Tibial nerve (tissue), 3 donors: ENCODE results near the gene GAP43.

Source experiments
- POLR2A ChIP-seq, 2 donors: fragments of 450-650 bp; IDR thresholded peaks; one replicate each; pipeline ENCODE4 v1.6.1; 2017; ENCODE audit warnings: antibody characterized with exemption in 2 of 2, mild to moderate bottlenecking in 2 of 2, moderate library complexity in 2 of 2
- TF ChIP-seq, protein P1 (sequence below), 5 experiments: fragments of 200-600 bp in 3 of 5; fragments of 450-650 bp in 2 of 5; sonication (generic) in 3 of 5; IDR thresholded peaks; one replicate each; pipeline ENCODE4 v1.5.1; 2016 to 2019; ENCODE audit warnings: antibody characterized with exemption in 5 of 5, mild to moderate bottlenecking in 3 of 5, moderate library complexity in 2 of 5

DNA sequence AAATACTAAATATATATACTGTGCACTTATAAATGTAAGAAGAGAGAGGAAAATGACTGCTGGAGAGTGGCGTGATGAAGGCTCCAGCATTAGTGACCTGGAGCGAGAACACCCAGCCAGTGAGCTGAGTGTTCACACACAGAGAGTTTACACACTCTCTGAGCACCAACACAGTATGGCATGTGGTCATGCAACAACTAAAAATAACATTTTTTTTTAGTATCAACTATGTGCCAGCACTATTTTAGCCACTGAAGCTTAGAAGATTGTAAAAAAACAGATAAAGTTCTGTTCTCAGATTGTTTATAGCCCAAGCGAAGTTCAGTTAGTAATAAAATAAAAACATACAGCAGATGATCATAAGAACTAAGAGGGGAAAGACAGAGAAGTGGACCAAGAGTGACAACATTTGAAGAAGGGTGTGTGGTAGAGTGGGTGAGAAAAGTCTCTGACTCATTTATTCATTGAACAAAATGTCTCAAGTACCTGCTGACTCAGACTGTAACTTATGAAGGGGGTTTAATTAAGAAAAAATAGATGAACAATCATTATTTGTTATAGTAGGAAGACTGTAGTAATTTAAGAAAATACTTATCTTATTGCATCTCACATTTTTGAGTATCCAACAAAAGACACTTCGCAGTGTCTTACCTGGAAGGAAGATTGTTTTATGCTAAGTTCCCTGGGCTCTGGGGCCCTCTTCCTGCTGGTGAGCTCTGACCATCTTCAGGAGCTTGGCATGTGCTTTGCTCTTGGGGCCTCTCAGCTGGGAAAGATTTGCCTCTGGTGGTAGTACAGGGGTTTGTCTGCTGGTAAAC lies 43.8 kb downstream of the GAP43 start:
- no peak for TF ChIP-seq POLR2A (IDR thresholded peaks at IDR 0.05)
- TF ChIP-seq, protein P1, sequence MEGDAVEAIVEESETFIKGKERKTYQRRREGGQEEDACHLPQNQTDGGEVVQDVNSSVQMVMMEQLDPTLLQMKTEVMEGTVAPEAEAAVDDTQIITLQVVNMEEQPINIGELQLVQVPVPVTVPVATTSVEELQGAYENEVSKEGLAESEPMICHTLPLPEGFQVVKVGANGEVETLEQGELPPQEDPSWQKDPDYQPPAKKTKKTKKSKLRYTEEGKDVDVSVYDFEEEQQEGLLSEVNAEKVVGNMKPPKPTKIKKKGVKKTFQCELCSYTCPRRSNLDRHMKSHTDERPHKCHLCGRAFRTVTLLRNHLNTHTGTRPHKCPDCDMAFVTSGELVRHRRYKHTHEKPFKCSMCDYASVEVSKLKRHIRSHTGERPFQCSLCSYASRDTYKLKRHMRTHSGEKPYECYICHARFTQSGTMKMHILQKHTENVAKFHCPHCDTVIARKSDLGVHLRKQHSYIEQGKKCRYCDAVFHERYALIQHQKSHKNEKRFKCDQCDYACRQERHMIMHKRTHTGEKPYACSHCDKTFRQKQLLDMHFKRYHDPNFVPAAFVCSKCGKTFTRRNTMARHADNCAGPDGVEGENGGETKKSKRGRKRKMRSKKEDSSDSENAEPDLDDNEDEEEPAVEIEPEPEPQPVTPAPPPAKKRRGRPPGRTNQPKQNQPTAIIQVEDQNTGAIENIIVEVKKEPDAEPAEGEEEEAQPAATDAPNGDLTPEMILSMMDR (IDR thresholded peaks at IDR 0.05), result no peak
